GM12878 (cell line): Measurements from ENCODE around the gene PSMA7. TPM values are rescaled to one million over a fixed set of nuclear protein-coding genes. Genes with fewer than 3 reads are reported as not detected.

Source experiments
- ATAC-seq: fragments of 200-7000 bp; cut with Tn5 transposase; 3 replicates; pipeline ENCODE4 v1.9.1; 2020; ENCODE audit warnings: mild to moderate bottlenecking, moderate library complexity
- BruUV-seq: library from RNA; stranded (reverse); fragments of 400-500 nt; replicated peaks from 2 replicates; lab custom pipeline; 2021; lab: Mats Ljungman, UMichigan
- CTCF ChIA-PET: fragments of 300-600 bp; sonication (Branson Sonifier 250); formaldehyde crosslinking; extraction: SDS; loops from one replicate; lab custom pipeline; 2021; ENCODE audit warnings: inconsistent platforms; lab: Yijun Ruan, JAX
- POLR2A ChIA-PET: fragments of 350-600 bp; formaldehyde crosslinking; extraction: SDS; loops from one replicate; lab custom pipeline; 2021; ENCODE audit warnings: inconsistent platforms; lab: Charles Lee
- RAD21 ChIA-PET: fragments of 300-600 bp; sonication (Branson Sonifier 250); formaldehyde crosslinking; loops from one replicate; lab custom pipeline; 2023; ENCODE audit warnings: antibody characterized with exemption; ENCODE audit not compliant: unreplicated experiment; lab: Charles Lee
- SMC1A ChIA-PET: fragments of 300-600 bp; sonication (Branson Sonifier 250); formaldehyde crosslinking; loops from one replicate; lab custom pipeline; 2023; ENCODE audit not compliant: unreplicated experiment, uncharacterized antibody; lab: Charles Lee
- DNase-seq: peaks from one replicate; pipeline ENCODE4 v3.0.0-alpha.2; 2011; ENCODE audit warnings: low read depth, low spot score
- FAIRE-seq: peaks from 3 replicates; lab custom pipeline; 2011; peaks lifted over from hg19 to GRCh38; lab: Jason Lieb, UNC
- H2AFZ ChIP-seq: 2 replicates; pipeline ENCODE4 v1.6.0; 2011; ENCODE audit warnings: low read depth, low read length, control low read depth; ENCODE audit not compliant: control insufficient read depth
- H3K27ac ChIP-seq: 2 replicates; pipeline ENCODE4 v1.5.1; 2011; ENCODE audit warnings: control low read depth; ENCODE audit not compliant: control insufficient read depth, insufficient read depth
- H3K27me3 ChIP-seq, 2 experiments: replicated peaks in 1 of 2; 2 replicates each; pipeline versions ENCODE4 v1.6.0 to v1.6.1; 2011; ENCODE audit warnings: low read length in 1 of 2; ENCODE audit not compliant: control insufficient read depth in 2 of 2, insufficient read depth in 2 of 2
- H3K36me3 ChIP-seq, 2 experiments: 2 replicates each; pipeline ENCODE4 v1.5.1; 2011; ENCODE audit warnings: low read length in 1 of 2; ENCODE audit not compliant: control insufficient read depth in 2 of 2, insufficient read depth in 2 of 2
- H3K4me1 ChIP-seq: 2 replicates; pipeline ENCODE4 v1.6.1; 2011; ENCODE audit warnings: mild to moderate bottlenecking, low read length, moderate library complexity, mixed read lengths; ENCODE audit not compliant: control insufficient read depth, insufficient read depth
- H3K4me2 ChIP-seq: 2 replicates; pipeline ENCODE4 v1.6.0; 2011; ENCODE audit warnings: control low read depth; ENCODE audit not compliant: control insufficient read depth, insufficient read depth
- H3K4me3 ChIP-seq: fragments of 200-600 bp; sonication (generic); 2 replicates; pipeline ENCODE4 v1.5.1; 2016
- H3K79me2 ChIP-seq: 2 replicates; pipeline ENCODE4 v1.6.0; 2011; ENCODE audit warnings: low read length; ENCODE audit not compliant: control insufficient read depth, insufficient read depth
- H3K9ac ChIP-seq: 2 replicates; pipeline ENCODE4 v1.8.0; 2011; ENCODE audit warnings: low read length, control low read depth, mixed read lengths; ENCODE audit not compliant: control insufficient read depth, insufficient read depth
- H3K9me3 ChIP-seq: replicated peaks from 3 replicates; pipeline ENCODE4 v1.5.1; 2011; ENCODE audit warnings: mild to moderate bottlenecking, low read length; ENCODE audit not compliant: control insufficient read depth, insufficient read depth
- H4K20me1 ChIP-seq: 2 replicates; pipeline ENCODE4 v1.6.0; 2011; ENCODE audit not compliant: control insufficient read depth, insufficient read depth
- ASH2L ChIP-seq: fragments of 300-600, 200-600 bp; sonication (generic); IDR thresholded peaks from 2 replicates; pipeline ENCODE4 v1.6.1; 2017; ENCODE audit warnings: low read depth, mild to moderate bottlenecking, borderline replicate concordance
- CBX3 ChIP-seq: fragments of 200-600 bp; sonication (generic); IDR thresholded peaks from 2 replicates; pipeline ENCODE4 v1.6.1; 2016; ENCODE audit warnings: low read depth, borderline replicate concordance
- CHD1 ChIP-seq: IDR thresholded peaks from 2 replicates; pipeline ENCODE4 v1.6.1; 2012; ENCODE audit warnings: low read depth, low read length, improper control_type of control experiment
- ESRRA ChIP-seq: IDR thresholded peaks from 2 replicates; pipeline ENCODE4 v1.6.1; 2012; ENCODE audit warnings: mild to moderate bottlenecking, low read length, improper control_type of control experiment
- HDAC2 ChIP-seq: fragments of 200-600 bp; sonication (generic); IDR thresholded peaks from 2 replicates; pipeline ENCODE4 v1.6.1; 2017
- MAX ChIP-seq: IDR thresholded peaks from 2 replicates; pipeline ENCODE4 v1.6.1; 2012; ENCODE audit warnings: low read depth, low read length, improper control_type of control experiment
- MYC ChIP-seq: IDR thresholded peaks from 2 replicates; pipeline ENCODE4 v1.6.1; 2011; ENCODE audit warnings: mild to moderate bottlenecking, low read length, moderate library complexity, inconsistent platforms; ENCODE audit not compliant: insufficient read depth, insufficient replicate concordance, insufficient read length, severe bottlenecking
- SREBF1 ChIP-seq: IDR thresholded peaks from 2 replicates; pipeline ENCODE4 v1.6.1; 2012; ENCODE audit warnings: mild to moderate bottlenecking, low read length
- ZNF217 ChIP-seq: fragments of 450-650 bp; IDR thresholded peaks from 2 replicates; pipeline ENCODE4 v1.6.1; 2017; ENCODE audit warnings: antibody characterized with exemption, mild to moderate bottlenecking
- WGBS: methylation state at CpG from one replicate; pipeline ENCODE4 v1.1.6; 2016; ENCODE audit warnings: low lambda C conversion rate; ENCODE audit not compliant: insufficient replicate concordance, insufficient coverage; ENCODE audit errors: missing lambda C conversion rate; 5-methylcytosine and 5-hydroxymethylcytosine counted together
- in situ Hi-C: fragments of 300-500 bp; cut with MboI; formaldehyde crosslinking; loops from 9 replicates; pipeline ENCODE4 v1.14.3; 2018; ENCODE audit warnings: mixed read lengths
- intact Hi-C: fragments of 100-400 bp; cut with micrococcal nuclease; formaldehyde crosslinking; loops from one replicate; pipeline ENCODE4 v1.14.2; 2022; ENCODE audit not compliant: unreplicated experiment
- polyA plus RNA-seq, 11 experiments: library from polyadenylated mRNA; depleted of rRNA in 4 of 11; unstranded in 6 of 11; stranded (reverse) in 5 of 11; fragments of >200 nt; fragmentation: Nextera tagmentation in 4 of 11; fragmentation: Illumina TruSeq in 1 of 11; extraction: Ambion mirVana in 4 of 11; extraction: Trizol in 1 of 11; gene quantifications; 1 replicate in 1 of 11; 2 replicates in 10 of 11; pipeline versions ENCODE4 v1.2.1 to v1.2.3, GENCODE V29; 2011 to 2016; ENCODE audit warnings: inconsistent platforms in 2 of 11, missing spikeins in 2 of 11, low read depth in 1 of 11
- total RNA-seq, 4 experiments: library from RNA; depleted of rRNA in 3 of 4; stranded (reverse); fragments of >200 nt in 3 of 4; fragmentation: Illumina TruSeq in 1 of 4; extraction: Trizol in 1 of 4; gene quantifications; 2 replicates each; pipeline versions ENCODE4 v1.2.1 to v1.2.3, GENCODE V29; 2013 to 2021
- TF ChIP-seq, protein P1 (sequence below): IDR thresholded peaks from 2 replicates; pipeline ENCODE4 v1.6.1; 2011; ENCODE audit warnings: borderline replicate concordance, low read depth, mild to moderate bottlenecking, moderate library complexity, mixed read lengths, low read length; ENCODE audit not compliant: insufficient read depth; ENCODE audit errors: extremely low read length

The PSMA7 gene
- total and polyA plus RNA-seq, 10 of the 15 experiments (the other 5 are each of a cell fraction or from before 2014, with no cell fraction given), result 216 to 857 (median 368) TPM

DNA sequence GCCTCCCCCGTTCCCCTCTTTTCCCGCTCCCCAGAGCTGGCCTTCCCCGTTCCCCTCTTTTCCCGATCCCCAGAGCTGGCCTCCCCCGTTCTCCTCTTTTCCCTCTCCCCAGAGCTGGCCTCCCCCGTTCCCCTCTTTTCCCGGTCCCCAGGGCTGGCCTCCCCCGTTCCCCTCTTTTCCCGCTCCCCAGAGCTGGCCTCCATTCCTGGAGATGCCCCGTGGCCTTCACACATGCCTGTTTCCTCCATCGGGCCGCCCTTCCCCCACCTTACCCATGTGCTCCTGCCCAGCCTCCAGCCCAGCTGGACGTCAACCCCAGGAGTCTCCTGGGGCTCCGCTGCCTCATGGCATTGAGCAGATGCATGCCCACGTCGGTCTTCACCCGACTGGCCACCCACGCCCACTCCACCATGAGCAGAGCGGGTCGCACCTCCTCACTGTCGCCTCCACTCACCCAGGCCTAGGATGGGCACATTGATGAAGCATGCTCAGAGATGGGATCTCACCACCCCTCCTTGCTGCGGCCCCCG, 8.7 kb upstream of the PSMA7 start:
- peaks cover 5 to 10% of the 10 kb centered on the region in 2 experiments; a peak in 3 of 4 replicates for H3K36me3 ChIP-seq
- ATAC-seq, result no peak
- H3K9ac ChIP-seq, result no peak overlapping the region
- no peaks in the 10 kb centered on the region; the same call in 2 of the 3 replicates for H3K9me3 ChIP-seq
- H4K20me1 ChIP-seq, result no peaks in the 10 kb centered on the region; the same call in 1 of the 2 replicates
- H3K4me3 ChIP-seq, result no peak overlapping the region
- no TSS peak for BruUV-seq
- TF ChIP-seq HDAC2 (no peak), ZNF217 (no peak), MAX (no peak), CHD1 (no peak), ASH2L (no peak), MYC (no peak), CBX3 (no peak), SREBF1 (no peak), ESRRA (no peak)
- TF ChIP-seq, protein P1, sequence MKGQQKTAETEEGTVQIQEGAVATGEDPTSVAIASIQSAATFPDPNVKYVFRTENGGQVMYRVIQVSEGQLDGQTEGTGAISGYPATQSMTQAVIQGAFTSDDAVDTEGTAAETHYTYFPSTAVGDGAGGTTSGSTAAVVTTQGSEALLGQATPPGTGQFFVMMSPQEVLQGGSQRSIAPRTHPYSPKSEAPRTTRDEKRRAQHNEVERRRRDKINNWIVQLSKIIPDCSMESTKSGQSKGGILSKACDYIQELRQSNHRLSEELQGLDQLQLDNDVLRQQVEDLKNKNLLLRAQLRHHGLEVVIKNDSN, result no peak
- WGBS, result 87% methylated on average over 14 of the region's 23 CpGs
- in situ Hi-C loops (no loop called here), intact Hi-C loops (no loop called here)
- H3K79me2 ChIP-seq, result peaks cover 14% of the 10 kb centered on the region
- no peak overlapping the region for H3K4me2 ChIP-seq
- no peak overlapping the region for H2AFZ ChIP-seq
- no peak for DNase-seq
- SMC1A ChIA-PET, result no interaction called here
- H3K27me3 ChIP-seq, result no peaks in the 10 kb centered on the region
- POLR2A ChIA-PET, result no interaction called here
- RAD21 ChIA-PET, result no interaction called here
- CTCF ChIA-PET, result interaction anchor here (0.6 kb wide), 1 partner anchor 185 kb away, joined by 3 read pairs; no protein-coding TSS in a partner anchor
- no peaks in the 10 kb centered on the region for H3K4me1 ChIP-seq
- no peak overlapping the region for H3K27ac ChIP-seq
- FAIRE-seq, result no peak
